ENCODE measurements around the gene POLR3K. TPM values are rescaled to one million over a fixed set of nuclear protein-coding genes. Genes with fewer than 3 reads are reported as not detected.

The POLR3K gene
- total RNA-seq, 1 experiment from 2014 or later = 33.5 TPM

DNA sequence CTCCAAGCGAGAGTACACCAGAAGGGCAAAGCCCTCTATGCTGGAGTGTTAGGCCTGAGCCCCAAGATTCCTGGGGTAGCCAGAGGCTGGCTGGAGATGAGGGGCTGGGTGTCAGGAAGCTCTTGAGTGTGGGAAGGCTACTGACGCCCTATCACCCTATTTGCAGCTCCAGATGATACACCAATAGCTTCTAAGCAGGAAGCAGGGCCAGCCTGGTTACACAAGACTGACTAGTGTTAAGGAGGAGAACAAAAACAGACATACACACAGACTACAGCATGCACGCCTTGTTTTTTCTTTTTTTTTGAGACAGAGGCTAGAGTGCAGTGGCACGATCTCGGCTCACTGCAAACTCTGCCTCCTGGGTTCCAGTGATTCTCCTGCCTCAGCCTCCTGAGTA lies 15.9 kb downstream of the POLR3K start:
- CTCF ChIA-PET = no interaction called here
- Histone ChIP-seq H3K36me3 (ENCODE audit: low read depth) (no peaks in the 10 kb centered on the region), H3K4me1 (replicated peaks; ENCODE audit: insufficient read depth) (peaks cover 29% of the 10 kb centered on the region), H3K27ac (no peak overlapping the region), H3K4me3 (no peak overlapping the region), H3K9me3 (ENCODE audit: insufficient read depth, low read depth) (no peaks in the 10 kb centered on the region), H3K27me3 (ENCODE audit: insufficient read depth, low read depth) (no peaks in the 10 kb centered on the region), H2AFZ (no peak overlapping the region), H3F3A (ENCODE audit: insufficient read depth, low read depth) (peaks cover 16% of the 10 kb centered on the region; the same call in 1 of the 2 replicates), H3K79me2 (ENCODE audit: low read depth) (no peaks in the 10 kb centered on the region), H3K9me2 (ENCODE audit: insufficient read depth) (no peaks in the 10 kb centered on the region), H4K20me1 (ENCODE audit: insufficient read depth) (no peaks in the 10 kb centered on the region), H3K4me2 (no peak overlapping the region)
- TF ChIP-seq EZH2 (IDR thresholded peaks at IDR 0.05; ENCODE audit: low read depth) (no peak), CTCF (conservative IDR thresholded peaks at IDR 0.05) (no peak)
- no peak for DNase-seq
- POLR2A ChIA-PET (ENCODE audit: unreplicated experiment) = no interaction called here
- BruUV-seq (replicated peaks) = no TSS peak
- intact Hi-C loops (cut with micrococcal nuclease; ENCODE audit: unreplicated experiment) = no loop called here

DNA sequence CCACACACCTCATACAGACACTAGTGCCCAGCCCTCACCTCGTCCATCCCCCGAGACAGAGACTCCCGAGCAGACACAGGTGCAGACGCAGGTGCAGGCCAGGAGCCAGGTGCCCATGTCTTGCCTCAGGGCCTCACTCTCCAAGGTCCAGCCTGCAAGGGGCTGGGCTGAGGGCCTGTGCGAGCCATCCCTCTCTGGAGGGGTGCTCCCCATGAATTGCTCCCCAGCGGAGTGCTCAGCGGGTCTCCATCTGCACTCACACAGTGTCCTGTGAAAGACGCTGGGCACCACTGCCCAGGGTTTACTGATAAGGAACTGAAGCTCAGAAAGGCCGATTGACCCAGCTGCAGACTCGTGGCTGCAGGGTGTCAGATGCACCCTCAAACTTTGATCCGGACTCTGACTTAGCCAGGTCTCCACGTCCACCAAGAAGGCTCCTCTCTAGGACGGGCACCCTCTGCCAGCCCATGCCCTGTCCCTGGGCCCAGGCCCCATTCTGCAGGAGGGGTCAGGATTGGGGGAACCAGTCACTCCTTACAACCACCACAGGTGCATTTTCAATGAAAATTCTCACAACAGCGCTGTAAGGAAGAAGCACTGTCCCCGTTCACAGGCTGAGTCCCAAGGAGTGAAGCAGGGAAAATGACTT lies 16.9 kb downstream of the POLR3K start:
- POLR2A ChIA-PET (ENCODE audit: unreplicated experiment) = no interaction called here
- DNase-seq = no peak
- H3K4me2 ChIP-seq = no peak overlapping the region
- no peak overlapping the region for H3K27ac ChIP-seq
- intact Hi-C loops (cut with micrococcal nuclease; ENCODE audit: unreplicated experiment) = no loop called here
- BruUV-seq (replicated peaks) = no TSS peak
- no peak overlapping the region for H2AFZ ChIP-seq
- H3K27me3 ChIP-seq (ENCODE audit: insufficient read depth, low read depth) = no peaks in the 10 kb centered on the region
- no peaks in the 10 kb centered on the region for H3K36me3 ChIP-seq (ENCODE audit: low read depth)
- CTCF ChIA-PET = no interaction called here
- H3K4me3 ChIP-seq = no peak overlapping the region
- TF ChIP-seq EZH2 (IDR thresholded peaks at IDR 0.05; ENCODE audit: low read depth) (no peak), CTCF (conservative IDR thresholded peaks at IDR 0.05) (no peak)
- H3F3A ChIP-seq (ENCODE audit: insufficient read depth, low read depth) = peaks cover 13% of the 10 kb centered on the region; the same call in 1 of the 2 replicates
- H3K79me2 ChIP-seq (ENCODE audit: low read depth) = no peaks in the 10 kb centered on the region
- H3K9me2 ChIP-seq (ENCODE audit: insufficient read depth) = no peaks in the 10 kb centered on the region
- H3K9me3 ChIP-seq (ENCODE audit: insufficient read depth, low read depth) = no peaks in the 10 kb centered on the region
- H4K20me1 ChIP-seq (ENCODE audit: insufficient read depth) = no peaks in the 10 kb centered on the region
- H3K4me1 ChIP-seq (replicated peaks; ENCODE audit: insufficient read depth) = peaks cover 29% of the 10 kb centered on the region

DNA sequence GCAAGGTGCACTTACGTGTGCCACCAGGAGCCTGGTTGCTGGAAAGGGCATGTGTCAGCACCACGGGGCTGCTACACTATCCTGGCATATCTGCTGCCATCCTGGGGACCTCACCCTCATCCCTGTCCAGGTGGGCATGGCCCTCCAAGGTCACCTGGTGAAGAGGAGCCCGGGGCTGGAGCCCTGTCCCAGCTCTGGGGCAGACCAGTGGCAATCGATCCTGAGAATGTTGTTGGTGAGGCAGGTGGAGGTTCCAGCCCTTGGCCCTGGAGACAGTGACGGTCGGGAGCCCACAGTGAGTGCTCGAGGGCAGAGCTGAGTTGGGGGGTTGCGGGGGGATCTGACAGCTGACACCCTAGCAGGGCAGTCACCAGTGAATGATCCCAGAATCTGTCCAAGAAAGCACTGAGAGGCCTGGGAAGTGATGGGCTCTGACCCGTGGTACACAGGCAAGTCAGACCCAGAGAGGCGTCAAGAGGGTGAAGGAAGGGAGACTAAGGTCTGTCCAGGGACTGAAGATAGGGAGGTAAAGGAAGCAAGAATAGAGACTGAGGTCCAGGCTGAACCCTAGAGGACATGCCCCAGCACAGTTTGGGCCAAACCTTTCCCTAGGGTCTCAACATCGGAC lies 17.6 kb downstream of the POLR3K start:
- Histone ChIP-seq H3K4me1 (replicated peaks; ENCODE audit: insufficient read depth) (peaks cover 29% of the 10 kb centered on the region), H4K20me1 (ENCODE audit: insufficient read depth) (no peaks in the 10 kb centered on the region), H3K36me3 (ENCODE audit: low read depth) (no peaks in the 10 kb centered on the region), H3F3A (ENCODE audit: insufficient read depth, low read depth) (peaks cover 10% of the 10 kb centered on the region; the same call in 1 of the 2 replicates), H3K4me3 (no peak overlapping the region), H3K27me3 (ENCODE audit: insufficient read depth, low read depth) (no peaks in the 10 kb centered on the region), H3K9me2 (ENCODE audit: insufficient read depth) (no peaks in the 10 kb centered on the region), H3K27ac (no peak overlapping the region), H3K9me3 (ENCODE audit: insufficient read depth, low read depth) (no peaks in the 10 kb centered on the region), H3K4me2 (no peak overlapping the region), H3K79me2 (ENCODE audit: low read depth) (no peaks in the 10 kb centered on the region), H2AFZ (no peak overlapping the region)
- no TSS peak for BruUV-seq (replicated peaks)
- no peak for TF ChIP-seq CTCF (conservative IDR thresholded peaks at IDR 0.05)
- TF ChIP-seq EZH2 (IDR thresholded peaks at IDR 0.05; ENCODE audit: low read depth) = no peak
- CTCF ChIA-PET = no interaction called here
- intact Hi-C loops (cut with micrococcal nuclease; ENCODE audit: unreplicated experiment) = no loop called here
- POLR2A ChIA-PET (ENCODE audit: unreplicated experiment) = no interaction called here
- no peak for DNase-seq
